Renal cortical epithelial cell (primary cell): Measurements from ENCODE around the gene EPC2. TPM values are rescaled to one million over a fixed set of nuclear protein-coding genes. Genes with fewer than 3 reads are reported as not detected.
"Not testable (repeated sequence)": the region's sequence is repeated elsewhere in the genome, so short reads cannot be mapped to it uniquely, and the experiment has no call there.

Experiments
- DNase-seq: peaks from one replicate; pipeline ENCODE4 v3.0.0-alpha.2; 2011; ENCODE audit warnings: low read depth
- total RNA-seq: library from RNA; depleted of rRNA; stranded (reverse); fragments of >200 nt; gene quantifications from 2 replicates; pipeline ENCODE4 v1.2.3, GENCODE V29; 2014

EPC2 gene
- total RNA-seq, 1 donor from 2014 or later = 37.9 TPM

DNA sequence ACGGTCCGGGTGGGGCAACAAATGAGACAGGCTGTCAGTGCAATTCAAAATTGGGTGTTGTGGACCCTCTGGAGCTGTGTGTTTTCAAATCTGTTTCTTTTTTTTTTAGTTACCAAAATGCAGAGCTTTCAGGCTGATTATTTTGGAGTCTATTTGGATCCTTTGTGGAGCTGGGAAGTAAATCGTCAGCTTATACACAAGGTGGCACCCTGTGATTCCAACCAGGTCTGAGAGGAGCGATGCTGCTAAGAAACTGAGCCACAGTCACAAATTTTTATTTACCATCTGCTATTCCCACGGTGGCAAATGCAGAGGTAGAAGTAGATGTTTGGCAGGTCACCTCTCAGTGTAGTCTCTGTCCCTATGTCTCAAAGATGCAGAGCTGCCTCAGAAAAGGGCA lies 3.8 kb upstream of the EPC2 start:
- DNase-seq = no peak

DNA sequence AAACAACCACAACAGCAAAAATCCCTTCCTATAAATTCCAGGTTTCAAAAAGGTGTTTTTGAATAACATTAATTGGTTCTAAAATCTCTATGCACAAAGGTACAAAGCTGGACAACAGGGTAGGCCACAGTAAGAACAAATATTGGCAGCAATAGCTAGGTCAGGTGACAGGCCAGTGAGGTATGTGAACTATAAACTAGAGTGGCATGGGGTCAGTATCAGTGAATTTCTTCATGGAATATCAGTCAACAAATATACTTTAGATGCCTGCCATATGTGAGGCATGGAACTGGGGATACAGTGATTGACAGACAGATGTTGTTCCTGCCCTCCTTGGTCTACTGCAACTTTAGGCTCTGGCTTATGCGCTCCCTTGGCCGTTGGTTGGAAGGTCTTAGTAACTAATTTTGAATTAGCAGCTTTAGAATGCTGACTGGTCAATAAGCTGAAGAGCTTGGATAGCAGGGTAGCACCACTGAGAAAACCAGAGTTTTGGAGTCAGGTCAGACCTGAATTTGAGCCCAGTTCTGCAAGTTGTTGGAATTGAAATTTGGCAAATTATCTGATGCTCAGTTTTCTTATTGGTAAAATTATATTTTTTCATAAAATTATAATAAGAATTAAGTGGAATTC lies 2.3 kb upstream of the EPC2 start:
- no peak for DNase-seq

DNA sequence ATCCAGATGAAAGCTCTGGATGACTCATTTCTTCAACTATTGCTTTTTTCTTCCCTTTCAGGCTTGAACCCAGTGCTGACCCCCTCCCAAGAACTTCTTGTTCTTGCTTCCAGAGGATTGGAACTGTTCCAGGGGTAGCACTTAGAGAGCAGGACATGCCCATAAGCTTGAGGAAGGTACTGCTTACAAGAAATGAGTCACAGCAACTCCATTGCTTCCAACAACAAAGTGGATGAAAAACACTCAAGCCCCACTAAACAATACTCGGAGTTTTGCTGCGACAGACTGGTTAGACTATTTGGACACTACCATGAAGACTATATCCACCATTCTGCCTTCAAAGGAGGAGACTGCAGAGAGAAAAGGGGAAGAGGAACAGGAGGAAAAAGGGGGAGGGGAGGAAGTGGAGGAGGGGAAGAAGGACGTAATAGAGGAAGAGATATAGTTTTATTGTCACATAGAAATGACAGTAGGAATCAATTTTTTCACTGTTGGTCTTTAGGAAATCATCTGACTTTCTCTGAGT lies 1.6 kb upstream of the EPC2 start:
- peak; percentile 97 for DNase-seq

DNA sequence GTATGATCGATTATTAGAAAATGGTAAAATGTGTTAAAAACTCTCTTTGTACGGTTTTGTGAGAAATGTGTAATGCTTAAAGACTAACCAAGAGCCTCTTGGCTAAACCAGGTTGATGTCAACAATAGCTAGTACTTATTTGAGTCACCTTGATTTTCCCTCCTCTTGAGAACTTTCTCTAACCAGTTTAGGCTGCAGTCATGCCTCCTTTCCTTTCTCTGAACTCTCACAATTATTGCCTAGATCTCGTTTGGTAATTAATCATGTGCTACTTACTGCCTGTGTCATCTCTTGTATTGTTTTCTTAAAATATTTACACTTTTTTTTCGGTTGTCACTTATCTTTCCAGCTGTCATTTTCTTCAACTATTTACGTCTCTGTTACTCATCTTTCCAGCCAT lies 1.1 kb upstream of the EPC2 start:
- peak; percentile 49 for DNase-seq

DNA sequence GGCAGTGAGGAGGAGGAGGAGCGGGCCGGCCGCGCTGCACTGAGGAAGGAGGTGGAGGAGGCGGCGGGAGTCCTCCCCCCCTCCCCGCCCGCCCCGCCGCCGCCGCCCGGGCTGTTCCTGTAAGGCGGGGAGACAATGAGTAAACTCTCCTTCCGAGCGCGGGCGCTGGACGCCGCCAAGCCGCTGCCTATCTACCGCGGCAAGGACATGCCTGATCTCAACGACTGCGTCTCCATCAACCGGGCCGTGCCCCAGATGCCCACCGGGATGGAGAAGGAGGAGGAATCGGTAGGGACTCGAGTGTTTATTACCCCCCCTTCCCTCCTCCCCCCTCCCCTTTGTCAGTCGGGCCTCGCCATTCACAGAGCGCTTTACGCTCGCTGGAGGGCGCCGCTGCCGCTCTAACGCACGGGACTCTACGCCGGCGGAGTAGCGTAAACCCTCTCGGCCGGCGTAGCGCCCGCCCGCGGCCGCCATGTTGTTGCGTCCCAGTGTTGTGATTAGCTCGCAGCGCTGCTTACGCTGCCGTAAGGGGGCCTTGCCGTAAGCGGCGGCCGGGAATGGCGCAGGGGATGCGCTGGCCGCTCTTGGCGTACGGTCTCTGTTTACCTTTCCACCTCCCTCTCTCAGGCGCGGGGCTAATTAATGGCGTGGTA lies 460 bp downstream of the EPC2 start:
- DNase-seq = peak; percentile 68

DNA sequence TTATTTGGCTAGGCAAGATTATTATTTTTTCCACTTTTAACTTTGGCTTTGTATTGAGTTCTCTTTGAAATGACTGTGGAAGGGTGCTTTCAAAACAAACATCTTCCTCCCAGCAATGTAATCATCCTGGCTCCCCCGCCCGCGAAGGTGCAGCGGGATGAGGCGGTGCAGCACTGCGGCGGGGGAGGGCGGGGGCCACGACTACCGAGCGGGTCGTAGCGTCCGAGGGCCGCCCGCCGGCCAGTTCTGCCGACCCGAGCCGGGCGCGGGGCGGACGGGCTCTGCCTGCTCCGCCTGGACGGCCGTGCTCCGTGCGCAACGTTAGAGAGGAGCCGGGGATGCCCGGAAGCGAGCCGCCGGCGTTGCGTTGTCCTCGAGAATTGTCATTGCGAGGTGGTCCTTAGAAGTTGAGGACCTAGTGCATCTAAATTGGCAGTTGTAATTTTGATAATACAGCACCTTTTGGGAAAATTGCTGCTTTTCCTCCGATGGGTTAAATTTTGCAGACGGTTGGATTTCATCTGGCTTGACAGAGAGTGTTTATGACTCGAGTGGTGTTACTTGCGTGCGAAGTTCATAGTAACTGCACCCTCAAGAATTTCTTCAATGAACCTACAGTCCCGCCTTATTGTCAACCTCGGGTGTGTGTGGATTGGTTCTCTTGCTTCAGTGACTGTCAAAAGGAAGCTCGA lies 1.1 kb downstream of the EPC2 start:
- peak; percentile 93 for DNase-seq

DNA sequence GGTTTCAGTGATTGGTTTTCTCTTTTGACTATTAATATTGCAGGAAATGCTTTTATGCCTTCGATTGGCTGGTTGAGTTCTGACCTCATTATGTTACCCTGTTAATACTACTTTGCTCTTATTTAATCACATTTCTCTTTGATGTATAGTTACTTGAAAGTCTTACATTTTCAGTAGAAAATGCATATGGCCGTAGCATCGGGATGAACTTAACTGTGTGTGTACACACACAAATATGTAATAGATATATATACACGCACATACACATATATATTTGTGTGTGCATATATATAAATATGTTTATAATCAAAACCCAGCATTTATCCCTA lies 1.6 kb downstream of the EPC2 start:
- DNase-seq = no peak

DNA sequence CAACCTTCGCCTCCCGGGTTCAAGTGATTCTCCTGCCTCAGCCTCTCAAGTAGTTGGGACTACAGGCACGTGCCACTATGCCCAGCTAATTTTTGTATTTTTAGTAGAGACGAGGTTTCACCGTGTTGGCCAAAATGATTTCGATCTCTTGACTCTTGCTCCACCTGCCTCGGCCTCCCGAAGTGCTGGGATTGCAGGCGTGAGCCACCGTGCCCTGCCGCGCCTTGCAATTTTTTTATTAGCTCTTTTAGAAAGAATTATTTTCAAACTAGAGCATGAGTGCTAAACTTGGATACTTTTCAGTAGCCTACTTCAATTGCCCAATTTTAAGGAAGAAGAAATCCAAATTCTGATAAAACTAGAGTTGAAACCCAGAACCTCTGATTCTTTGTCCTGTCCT lies 3.2 kb downstream of the EPC2 start:
- DNase-seq = not testable (repeated sequence)

DNA sequence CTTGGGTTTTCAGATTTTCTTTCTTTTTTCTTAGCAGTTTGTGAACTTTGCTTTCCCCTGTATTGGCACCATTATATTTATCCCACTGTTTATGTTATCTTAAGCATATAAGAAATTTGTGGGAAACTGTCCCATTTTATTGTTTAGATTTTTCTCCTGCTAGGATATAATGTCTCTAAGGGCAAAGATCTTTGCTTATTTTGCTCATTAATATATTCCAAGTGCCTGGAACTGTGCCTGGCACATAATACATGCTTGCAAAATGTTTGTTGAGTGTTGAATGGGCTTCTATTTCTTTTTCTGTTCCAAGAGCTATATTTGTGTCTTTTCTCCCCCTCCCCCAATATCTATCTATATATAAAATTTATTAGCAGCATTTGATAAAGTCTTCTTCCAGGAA lies 5.4 kb downstream of the EPC2 start:
- no peak for DNase-seq

DNA sequence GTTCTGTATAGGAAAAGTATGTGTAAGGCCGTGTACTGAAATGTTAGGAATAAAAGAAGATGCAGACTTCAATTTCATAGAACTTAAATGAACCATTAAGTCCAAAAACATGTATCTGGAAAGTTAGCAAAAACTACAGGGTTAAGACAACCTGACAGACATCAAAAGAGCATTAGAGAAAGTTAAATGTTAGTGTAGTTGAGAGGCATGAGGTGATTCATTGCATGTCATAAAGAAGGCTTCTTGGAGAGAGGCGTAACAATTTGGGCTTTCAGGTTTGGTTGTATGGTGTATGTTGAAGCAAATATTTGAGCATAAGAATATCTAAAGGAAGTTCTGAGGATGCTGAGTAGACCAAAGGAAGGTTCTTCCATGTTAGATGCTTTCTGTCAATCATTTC lies 6.3 kb downstream of the EPC2 start:
- DNase-seq = no peak

DNA sequence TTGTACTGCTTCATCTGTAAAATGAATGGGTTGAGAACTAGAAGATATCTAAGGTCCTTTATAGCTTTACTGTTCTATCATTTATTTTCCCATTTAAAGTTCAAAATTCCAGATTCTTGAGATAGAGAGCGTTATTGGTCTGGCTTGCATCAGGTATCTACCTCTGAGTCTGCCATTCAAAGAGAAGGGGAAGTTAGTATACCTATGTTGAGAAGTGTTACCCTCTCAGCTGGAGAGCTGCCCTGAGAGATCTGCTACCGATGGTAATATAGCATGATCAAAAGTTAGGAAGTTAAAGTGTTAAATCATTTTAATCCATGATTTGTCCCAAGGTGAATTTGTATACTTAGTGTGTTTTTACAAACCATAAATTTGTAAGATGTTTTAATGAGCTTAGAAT lies 7.4 kb downstream of the EPC2 start:
- no peak for DNase-seq

DNA sequence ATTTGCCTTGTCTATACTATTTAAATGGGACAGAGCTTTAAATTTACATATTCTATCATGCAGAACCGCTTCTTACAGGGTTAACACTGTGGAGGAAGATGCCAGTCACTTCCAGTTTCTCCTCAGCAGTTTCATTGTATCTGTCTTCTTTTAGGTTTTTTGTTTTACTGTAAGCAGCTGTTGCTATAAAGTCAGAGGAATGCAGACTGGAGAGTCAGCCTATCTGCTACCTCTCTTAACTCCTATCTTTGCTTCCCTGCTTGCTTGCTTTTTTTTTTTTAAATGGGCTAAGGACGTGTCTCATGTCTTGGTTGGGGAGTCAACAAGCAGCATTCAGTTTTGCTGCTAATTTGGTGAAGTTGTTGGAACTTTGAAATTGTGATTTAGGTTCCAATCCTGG lies 8.9 kb downstream of the EPC2 start:
- no peak for DNase-seq

DNA sequence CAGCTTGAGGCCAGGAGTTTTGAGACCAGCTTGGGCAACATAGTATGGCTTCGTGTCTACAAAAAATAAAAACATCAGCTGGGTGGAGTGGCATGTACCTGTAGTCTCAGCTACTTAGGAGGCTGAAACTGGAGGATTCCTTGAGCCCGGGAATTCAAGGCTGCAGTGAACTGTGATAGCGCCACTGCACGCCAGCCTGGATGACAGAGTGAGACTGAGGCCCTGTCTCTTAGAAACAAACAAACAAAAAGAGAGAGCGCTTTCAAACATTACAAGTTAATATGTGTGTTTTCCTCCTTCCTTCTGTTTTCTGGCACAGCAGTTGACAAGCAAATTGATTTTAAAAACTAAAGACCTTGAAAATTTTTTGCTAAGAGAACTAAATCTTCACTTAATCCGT lies 9.9 kb downstream of the EPC2 start:
- DNase-seq = no peak

DNA sequence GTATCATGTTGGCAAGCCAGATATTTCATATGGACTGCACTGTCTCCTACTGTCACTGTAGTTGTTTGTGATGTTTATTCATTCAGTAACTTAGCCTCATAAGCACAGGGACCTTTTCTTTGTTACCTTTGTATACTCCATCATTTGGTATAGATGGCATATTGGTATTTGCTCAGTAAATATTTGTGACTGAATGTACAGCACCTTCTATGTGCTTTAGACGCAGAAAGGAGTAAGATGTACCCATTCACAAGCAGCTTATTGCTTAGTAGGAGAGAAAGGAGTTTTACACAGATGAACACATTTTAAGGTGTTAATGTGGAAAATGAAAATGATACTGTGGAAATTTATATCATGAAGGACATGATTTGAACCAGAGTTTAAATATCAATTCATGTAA lies 12.0 kb downstream of the EPC2 start:
- DNase-seq = no peak

DNA sequence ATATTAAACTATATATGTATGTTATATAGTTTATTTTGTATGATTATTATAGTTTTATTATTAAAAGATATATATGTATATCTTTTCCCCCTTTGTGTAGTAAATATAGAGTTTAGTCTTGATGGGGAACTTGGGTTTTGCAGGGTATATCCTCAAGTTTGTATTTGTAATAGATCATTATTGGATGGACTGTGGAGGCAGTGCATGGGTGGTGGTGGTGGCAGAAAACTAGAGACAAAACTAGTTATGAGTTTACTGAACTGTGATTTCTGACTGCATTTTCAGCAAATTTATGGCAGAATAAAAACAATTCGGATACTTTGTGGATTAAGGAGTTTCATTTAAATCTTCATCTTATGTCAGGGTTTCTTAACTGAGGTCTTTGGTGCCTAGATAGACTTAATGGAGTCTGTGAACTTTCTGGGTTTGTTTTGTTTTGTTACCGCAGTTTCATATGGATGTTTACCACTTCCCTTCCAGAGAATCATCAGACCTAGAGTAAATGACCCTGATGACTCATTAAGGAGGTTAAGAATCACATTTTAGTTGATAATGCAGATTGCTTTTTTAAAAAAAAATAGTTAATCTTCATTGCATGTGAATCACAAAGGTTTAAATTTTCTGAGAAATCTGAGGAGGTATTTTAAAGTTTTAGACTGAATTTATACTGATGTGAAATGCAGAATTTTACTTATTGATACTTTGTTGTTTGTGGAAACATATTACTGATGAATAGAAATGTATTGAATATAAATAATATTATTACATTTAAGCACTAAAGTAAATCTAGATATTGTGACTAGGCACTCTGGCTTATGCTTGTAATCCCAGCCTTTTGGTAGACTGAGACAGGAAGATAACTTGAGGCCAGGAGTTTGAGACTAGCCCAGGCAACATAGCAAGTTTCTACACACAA lies 14.5 kb downstream of the EPC2 start:
- DNase-seq = peak; percentile 90

DNA sequence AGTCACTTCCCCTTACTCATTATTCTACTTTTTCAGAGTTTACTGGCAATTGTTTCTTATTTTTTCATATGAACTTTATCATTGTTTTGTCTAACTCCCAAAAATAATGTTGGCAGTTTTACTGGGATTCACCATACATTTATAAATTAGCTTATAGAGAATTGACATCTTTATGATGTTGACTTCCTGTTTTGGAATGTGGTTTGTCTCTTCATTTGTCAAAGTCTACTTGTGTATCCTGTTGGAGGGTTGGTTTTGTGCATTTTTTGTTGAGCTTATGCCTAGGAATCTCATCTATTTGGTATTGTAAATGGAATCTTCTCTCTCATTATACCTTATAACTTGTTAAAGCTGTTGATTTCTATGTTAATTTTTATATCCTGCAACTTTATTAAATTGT lies 16.4 kb downstream of the EPC2 start:
- DNase-seq = no peak

DNA sequence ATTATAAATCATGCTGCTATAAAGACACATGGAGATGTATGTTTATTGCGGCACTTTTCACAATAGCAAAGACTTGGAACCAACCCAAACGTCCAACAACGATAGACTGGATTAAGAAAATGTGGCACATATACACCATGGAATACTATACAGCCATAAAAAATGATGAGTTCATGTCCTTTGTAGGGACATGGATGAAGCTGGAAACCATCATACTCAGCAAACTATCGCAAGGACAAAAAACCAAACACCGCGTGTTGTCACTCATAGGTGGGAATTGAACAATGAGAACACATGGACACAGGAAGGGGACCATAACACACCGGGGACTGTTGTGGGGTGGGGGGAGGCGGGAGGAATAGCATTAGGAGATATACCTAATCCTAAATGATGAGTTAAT lies 17.8 kb downstream of the EPC2 start:
- DNase-seq = not testable (repeated sequence)

DNA sequence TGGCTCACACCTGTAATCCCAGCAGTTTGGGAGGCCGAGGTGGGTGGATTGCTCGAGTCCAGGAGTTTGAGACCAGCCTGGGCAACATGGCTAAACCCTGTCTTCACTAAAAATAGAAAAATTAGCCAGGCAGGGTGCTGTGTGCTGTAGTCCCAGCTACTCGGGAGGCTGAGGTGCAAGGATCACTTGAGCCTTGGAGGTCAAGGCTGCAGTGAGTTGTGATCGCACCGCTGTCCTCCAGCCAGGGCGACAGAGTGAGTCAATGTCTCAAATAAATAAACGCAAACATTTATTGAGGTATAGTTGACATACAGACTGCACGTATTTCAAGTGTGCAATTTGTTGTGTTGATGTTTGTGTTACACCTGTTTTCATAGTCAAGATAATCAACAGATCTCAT lies 19.7 kb downstream of the EPC2 start:
- no peak for DNase-seq

DNA sequence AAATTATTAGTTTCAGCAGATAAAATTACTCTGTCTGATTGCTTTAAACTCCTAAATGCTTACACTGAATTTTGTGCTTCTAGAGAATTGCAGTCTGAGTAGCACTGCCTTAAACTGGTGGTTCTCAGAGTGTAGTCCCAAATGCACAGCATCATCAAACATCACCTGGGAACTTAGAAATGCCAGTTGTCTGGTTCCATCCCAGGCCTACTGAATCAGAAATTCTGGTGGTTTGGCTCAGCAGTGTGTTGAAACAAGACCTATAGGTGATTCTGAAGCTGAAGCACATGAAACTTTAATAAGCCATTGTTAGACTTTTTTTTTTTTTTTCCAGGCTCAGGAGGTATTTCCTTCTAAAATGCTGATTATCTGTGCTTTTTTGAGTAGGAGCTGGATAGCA lies 22.0 kb downstream of the EPC2 start:
- DNase-seq = peak; percentile 51

DNA sequence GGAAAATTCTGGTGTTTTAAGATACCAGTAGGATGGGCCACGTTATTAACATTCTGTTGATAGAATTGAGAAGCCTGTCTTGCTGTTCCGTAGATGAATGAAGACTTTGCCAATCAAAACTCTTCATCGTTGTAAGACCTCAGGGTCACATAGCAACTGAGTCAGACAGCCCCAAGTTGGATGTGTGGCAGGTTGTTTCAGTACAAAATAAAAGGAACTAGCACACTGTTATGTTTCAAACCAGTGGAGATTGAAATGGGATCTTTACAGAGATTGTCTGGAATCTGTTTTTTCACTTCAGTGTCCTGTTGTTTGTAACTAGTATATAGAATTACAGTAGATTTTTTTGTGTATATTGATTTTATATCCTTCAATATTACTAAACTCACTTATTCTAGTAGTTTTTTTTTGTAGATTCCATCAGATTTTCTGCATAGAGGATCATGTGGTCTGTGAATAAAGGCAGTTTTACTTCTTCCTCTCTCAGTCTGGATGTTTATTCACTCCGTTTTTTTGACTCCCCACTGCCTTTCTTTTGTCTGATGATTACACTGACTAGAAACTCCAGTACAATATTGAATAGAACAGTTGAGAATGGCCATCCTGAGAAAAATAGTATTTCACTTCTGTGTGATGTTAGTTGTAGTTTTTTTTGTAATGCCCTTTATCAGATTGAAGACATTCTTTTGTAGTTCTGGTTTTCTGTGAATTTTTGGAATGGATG lies 22.7 kb downstream of the EPC2 start:
- DNase-seq = no peak

DNA sequence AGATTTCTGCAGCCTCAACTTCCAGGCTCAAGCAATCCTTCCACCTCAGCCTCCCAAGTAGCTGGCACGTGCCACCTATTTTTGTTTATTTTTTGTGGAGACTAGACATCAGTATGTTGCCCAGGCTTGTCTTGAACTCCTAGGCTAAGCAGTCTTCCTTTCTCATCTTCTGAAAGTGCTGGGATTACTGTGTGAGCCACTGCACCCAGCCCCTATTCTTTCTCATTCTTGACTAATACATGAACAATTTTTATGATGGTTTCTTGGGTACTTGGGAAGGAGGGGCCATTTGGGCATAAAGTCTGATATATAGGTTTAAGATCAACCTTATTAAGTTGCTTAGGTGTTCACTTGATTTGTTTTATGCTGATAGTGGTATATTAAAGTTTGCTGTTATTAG lies 26.2 kb downstream of the EPC2 start:
- DNase-seq = no peak
